Inflammatory macrophage (primary cell): Measurements from ENCODE around the gene CDK5.
"Not testable (repeated sequence)": the region's sequence is repeated elsewhere in the genome, so short reads cannot be mapped to it uniquely, and the experiment has no call there.

Experiments used
- DNase-seq, 2 donors: peaks; one replicate each; pipeline ENCODE4 v3.0.0-alpha.2; 2020 to 2022

CDK5 gene

GRCh38 chr7:151013733-151014497 lies 43.8 kb downstream of the CDK5 start:
- DNase-seq, result peak; percentile 54 to 73

- DNase-seq, result no peak
These were observed 44.4 kb downstream of the CDK5 start for GRCh38 chr7:151013356-151013732.

DNA sequence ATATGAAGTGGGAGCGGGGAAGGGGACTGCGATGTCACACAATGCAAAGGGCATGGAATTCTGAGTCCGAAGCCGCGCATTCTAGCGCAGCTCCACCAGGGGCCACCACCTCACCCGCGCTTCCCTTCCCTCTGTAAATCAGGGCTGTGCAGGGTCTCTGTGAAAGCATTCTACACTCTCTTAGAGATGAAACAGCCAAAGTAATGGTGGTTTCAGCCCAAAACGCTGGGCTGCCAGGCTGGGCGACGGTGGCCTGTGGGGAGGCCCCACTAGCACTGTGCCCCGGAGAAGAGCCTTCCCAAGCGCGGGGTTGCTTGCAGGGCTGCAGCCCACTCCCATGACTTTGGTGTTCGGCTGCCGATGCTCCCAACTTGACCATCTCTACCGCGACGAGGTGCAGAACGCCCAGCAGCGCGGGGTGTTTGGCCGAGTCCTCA lies 44.8 kb downstream of the CDK5 start:
- no peak for DNase-seq

DNA sequence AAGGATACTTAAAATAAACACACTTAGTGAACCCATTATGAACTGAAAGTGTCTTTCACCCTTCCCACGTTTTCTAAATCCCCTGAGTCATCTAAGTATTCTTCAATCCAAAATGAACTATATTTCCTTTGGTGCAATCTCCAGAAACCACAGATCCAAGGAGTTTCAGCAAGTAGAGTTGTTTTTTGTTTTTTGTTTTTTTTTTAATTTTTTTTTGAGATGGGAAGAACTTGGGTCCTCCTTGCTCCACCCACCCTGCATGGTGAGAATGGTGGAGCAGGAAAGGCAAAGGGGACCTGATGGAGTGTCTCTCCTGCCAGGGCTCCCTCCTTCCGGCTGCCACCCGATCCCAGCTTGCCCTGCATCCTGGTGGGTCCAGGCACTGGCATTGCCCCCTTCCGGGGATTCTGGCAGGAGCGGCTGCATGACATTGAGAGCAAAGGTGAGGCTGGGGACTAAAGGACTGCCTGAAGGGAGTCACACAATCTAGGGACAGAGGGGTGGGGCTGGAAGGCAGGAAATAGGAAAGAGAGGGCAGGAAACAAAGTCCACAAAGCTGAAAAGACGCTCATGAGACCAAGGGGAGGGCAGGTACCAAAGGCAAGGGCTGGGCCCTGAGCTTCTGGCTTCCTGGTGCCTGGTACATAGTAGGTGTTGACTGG lies 45.5 kb downstream of the CDK5 start:
- DNase-seq, result no peak

- DNase-seq, result not testable (repeated sequence)
These were observed 46.1 kb downstream of the CDK5 start for GRCh38 chr7:151011616-151012015.

DNA sequence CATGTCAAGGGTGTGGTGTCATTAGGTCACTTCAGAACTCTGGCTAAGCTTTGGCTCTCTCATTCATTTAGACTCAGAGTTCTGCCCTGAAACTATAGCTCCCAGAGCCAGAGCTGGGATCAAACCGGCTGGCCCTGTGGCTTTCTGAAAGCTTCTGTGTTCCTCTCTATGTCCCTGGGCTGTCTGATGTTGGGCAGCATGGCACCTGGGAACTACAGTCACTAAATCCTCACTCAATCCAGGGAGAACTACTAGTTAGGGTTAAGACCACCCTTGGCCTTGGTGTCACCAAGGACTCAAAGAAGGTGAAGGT lies 46.6 kb downstream of the CDK5 start:
- DNase-seq, result peak; percentile 36 to 69

DNA sequence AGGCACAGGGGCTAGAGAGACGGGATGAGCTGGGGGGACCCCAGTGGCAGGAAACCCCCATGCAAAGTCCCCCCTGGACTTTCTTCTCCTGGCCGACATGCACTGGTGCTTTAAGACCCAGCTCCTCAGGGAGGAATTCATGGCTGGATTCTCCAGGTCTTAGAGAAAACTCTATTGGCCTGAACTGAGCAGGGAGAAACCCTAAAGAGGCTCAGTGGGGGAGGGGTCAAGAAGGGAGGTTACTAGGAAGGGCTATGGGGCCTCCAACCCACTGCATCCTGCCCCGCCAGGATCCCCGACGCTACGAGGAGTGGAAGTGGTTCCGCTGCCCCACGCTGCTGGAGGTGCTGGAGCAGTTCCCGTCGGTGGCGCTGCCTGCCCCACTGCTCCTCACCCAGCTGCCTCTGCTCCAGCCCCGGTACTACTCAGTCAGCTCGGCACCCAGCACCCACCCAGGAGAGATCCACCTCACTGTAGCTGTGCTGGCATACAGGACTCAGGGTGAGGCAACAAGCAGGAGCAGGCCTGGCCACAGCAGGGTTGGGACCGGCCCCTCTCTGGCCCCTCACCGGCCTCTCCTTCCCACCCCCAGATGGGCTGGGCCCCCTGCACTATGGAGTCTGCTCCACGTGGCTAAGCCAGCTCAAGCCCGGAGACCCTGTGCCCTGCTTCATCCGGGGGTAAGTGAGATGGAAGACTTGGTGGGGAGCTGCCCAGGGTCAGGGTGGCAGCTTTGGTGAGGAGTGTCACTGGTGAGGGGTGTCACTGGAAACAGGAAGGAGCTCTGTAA lies 47.2 kb downstream of the CDK5 start:
- DNase-seq, result peak; percentile 60 to 66

- DNase-seq, result no peak
These were observed 47.7 kb downstream of the CDK5 start for GRCh38 chr7:151010037-151010306.

GRCh38 chr7:151009327-151010036 lies 48.2 kb downstream of the CDK5 start:
- no peak for DNase-seq

GRCh38 chr7:151008511-151009323 lies 49.0 kb downstream of the CDK5 start:
- DNase-seq, result peak; percentile 46 to 57

GRCh38 chr7:151008143-151008510 lies 49.6 kb downstream of the CDK5 start:
- no peak for DNase-seq

- DNase-seq, result no peak
These were observed 50.2 kb downstream of the CDK5 start for GRCh38 chr7:151007469-151007898.

DNA sequence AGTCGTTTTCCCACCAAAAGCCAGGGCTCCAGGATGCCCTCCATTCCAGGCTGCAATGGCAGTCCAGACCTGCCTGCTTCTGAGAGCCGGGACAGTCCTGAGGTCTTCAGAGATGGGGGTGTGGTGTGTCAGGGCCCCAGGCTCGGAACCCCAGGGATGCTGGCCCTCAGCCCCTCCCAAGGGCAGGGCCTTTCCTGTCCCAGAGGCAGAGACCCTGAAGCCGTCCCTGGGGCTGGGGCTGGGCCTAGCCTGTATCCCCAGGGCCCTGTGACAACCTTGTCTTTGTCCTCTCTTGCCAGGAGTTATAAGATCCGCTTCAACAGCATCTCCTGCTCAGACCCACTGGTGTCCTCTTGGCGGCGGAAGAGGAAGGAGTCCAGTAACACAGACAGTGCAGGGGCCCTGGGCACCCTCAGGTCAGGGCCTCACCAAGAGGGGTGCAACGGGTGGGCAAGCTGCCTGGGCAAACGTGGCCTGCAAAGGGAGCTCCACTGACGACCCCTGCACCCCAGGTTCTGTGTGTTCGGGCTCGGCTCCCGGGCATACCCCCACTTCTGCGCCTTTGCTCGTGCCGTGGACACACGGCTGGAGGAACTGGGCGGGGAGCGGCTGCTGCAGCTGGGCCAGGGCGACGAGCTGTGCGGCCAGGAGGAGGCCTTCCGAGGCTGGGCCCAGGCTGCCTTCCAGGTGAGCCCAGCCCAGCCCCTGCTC lies 51.0 kb downstream of the CDK5 start:
- DNase-seq, result no peak

DNA sequence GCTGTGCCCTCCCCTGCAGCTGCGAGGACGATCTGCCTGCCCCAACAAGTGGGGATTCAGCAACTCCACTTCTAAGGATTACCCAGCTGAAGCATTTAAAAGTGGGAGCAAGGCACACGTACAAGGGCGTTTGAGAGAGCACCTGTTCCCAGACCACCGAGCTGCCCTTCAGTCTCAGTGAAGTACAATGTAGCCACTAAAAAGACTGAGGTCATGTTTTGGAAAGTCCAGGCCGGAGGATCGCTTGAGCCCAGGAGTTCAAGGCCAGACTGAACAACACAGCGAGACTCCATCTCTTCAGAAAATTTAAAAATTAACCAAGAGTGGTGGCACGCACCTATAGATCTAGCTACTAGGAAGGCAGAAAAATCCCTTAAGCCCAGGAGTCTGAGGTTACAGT lies 52.1 kb downstream of the CDK5 start:
- no peak for DNase-seq
